Stimulated activated CD8-positive, alpha-beta memory T cell treated with anti-CD3 and anti-CD28 coated beads, Interleukin-15, amount 100 ng/mL, for 48 hours (primary cell): Measurements from ENCODE around the gene GTSF1L.
A peak's percentile ranks its signal among the peaks of the same experiment; 100 is the strongest.
"Not testable (repeated sequence)": the region's sequence is repeated elsewhere in the genome, so short reads cannot be mapped to it uniquely, and the experiment has no call there.

Source experiments
- DNase-seq, 2 donors: peaks; one replicate each; pipeline ENCODE4 v3.0.0-alpha.2; 2020; ENCODE audit warnings: low read depth in 2 of 2

GTSF1L gene

DNA sequence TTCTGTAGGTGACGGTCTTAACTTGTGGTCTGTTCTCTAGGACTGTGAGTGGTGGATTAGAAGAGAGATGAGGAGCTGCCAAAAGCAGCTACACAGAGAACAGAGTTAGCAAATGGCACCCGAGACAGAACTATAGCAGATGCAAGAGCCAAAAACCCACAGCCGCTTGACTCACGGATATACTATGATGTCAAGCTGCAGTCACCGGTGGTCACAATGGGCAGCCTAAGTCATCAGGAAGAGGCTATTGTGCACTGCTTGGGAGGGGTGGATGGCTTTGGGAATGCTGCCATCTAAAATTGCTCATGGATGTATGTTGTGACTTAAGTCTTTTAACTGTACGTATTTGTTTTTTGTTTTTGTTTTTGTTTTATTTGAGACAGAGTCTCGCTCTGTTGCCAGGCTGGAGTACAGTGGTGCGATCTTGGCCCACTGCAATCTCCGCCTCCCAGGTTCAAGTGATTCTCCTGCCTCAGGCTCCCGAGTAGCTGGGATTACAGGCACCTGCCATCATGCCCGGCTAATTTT, at the start of gene GTSF1L:
GTSF1L (minus strand) TSS at position 192 of the 528 bp plus-strand sequence. CDS start 308 bp downstream, outside the sequence.
- no peak for DNase-seq

DNA sequence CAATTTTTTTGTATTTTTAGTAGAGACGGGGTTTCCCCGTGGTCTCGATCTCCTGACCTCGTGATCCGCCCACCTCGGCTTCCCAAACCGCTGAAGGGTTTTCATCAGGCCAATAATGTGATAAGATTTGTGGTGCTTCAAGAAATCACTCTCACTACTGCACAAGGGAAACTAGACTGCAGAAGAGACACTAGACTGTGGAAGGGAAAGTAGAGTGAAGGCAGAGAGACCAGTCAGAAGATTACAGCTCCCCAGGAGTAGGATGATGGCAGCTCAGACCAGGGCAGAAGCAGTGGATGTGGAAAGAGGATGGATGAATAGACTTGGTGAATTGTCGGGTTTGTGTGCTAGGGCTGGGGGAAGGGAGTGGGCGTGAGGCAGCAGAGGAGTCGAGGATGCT, 48.0 kb upstream of the GTSF1L start:
- DNase-seq: no peak

DNA sequence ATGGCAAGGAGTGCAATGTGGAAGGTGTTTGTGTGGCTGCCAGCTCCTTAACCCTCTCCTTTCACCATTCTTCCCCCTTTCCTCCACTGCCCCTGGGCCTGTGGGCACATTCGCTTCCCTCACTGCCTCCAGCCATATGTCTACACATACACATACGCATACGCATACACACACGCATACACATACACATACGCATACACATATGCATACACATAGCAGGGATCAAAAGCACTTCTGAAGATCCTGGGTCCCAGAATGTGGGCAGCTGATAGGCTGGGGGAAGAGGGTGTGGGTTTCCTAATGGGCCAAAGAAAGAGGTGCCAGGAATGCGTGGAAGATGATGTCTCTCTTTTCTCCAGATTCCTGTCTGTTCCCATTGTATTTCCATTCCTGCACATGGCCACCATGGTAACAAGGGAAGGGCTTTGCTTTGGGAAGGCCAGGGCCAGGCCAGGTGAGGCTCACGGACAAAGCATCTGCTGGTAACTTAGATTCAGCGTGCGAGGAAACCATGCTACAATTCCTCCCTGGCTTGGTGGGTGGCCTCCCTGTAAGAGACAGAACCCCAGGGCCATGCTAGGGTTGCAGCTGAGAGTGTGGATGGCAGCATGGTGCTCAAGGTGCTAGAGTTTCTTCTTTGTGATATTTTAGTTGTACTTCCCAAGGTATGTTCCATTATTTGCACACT, 44.8 kb upstream of the GTSF1L start:
- no peak for DNase-seq

DNA sequence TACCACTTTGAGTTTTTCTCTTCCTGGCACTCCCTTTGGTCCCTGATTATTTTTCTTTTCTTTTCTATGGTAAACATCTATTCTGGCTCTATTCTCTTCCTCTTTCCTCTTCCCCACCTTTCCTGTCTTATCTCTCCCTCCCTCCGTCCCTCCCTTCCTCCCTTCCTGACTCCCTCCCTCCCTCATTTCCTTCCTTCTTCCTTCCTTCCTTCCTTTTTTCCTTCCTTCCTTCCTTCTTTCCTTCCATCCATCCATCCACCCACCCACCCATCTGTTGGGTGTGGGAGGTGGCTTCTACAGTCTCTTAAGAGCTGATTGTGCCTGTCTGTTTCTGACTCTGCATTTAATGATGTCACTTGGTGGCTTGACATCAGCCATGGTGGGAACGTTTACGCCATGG, 43.5 kb upstream of the GTSF1L start:
- no peak for DNase-seq

DNA sequence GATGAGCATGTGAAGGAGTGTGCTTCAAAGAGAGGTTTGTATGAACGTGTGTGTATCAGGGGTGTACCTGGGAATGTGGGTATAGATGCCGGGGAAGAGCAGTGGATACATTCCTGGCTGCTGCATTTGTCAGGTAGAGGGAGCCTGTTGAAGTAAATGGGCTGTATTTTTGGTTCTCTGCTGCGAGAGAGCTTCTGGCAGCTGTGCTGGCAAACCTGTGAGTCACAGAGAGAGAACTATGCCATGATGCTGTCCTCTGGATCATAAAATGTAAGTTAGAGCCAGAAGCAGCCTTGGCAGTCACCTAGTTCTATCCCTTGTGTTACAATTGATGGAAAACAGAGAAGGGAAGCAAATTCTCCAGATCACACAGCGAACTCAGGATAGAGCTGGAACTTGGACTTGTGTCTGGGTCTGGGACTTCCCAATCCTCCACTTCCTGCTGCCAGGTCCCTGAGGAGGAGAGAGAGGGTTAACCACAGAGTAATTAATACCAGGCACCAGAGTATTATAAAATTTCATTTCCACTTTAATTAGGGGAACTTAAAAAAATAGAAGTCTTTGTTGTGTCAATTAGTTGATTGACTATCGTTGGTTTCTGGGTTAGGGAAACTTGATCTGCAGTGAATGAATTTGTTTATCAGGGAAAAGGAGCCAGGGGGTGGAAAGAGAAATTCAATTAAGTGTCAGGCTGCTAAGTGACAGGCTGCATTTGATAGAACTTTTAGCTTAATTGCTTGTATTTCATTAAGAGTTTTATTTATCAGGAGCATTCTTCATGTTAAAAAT, 41.1 kb upstream of the GTSF1L start:
- DNase-seq: no peak

DNA sequence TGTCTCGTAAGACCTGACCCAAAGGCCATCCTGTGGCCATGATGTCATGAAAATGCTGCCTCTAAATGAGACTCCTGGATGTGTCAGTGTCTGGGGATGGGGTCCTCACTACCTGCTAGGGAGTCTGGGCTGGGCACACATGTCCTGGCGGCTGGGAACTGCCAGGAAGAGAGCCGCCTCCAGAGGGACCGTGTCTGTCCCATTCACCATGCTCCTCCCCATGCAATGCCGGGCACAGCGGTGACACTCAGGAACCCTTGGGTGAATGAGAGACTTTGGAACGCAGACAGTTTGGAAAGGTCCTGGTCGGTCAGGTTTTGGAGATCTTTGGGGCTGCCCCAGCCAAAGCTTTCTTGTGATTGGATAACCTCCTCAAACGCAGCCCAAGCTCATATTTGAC, 40.1 kb upstream of the GTSF1L start:
- DNase-seq: no peak

DNA sequence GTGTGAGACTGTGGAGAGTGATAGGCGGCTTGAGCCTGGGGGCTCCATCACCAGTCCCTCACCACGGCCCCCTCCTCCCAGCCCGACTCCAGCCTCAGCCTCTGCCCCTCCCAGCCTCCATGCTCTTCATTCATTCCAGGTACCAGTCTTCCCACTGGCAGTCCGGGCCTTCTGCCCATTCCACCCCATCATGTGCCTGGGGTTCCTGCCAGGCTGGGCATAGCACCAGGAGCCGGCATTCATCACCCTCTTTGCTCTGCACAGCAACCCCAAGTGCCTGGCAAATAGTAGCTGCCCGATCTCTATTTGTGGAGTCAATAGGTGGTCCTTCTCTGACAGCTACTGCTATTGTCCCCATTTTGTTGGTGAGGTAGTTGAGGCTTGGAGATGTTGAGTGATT, 39.6 kb upstream of the GTSF1L start:
- DNase-seq: no peak

DNA sequence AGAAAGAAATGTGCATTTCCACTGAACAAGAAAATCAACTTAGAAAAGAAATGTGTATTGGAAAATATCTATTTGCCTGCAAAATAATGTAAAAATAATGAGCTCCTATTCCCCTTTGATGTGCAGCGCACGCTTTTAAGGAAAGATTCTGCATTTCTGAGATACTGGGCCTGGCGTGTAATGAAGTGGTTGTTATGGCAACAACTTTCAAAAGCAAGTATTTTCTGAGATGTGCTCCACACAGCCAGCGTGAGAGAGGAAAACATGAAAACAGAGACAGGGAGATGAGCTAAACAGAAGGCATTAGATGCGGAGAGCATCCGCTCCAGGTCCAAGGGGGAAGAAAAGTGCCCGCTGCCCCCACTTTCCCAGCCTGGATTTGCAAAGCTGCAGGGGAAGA, 39.1 kb upstream of the GTSF1L start:
- DNase-seq: no peak

DNA sequence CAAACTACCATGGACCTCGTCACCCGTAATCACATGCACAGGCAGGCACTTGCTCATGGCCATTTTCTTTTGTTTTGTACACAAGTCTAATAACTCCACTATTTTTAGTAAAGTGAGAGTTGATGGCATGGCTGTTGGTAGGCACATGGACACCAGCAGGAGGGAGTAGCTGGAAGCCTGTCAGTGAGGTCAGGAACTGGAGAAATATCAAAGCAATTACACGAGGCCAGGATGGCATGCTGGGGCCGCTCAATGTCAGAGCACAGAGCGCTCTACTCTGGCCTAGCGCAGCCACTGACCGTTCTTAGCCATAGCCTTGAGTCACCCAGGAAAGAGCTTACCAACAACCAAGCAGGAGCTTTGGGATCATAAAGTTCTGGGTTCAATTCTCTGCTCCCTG, 36.1 kb upstream of the GTSF1L start:
- no peak for DNase-seq

DNA sequence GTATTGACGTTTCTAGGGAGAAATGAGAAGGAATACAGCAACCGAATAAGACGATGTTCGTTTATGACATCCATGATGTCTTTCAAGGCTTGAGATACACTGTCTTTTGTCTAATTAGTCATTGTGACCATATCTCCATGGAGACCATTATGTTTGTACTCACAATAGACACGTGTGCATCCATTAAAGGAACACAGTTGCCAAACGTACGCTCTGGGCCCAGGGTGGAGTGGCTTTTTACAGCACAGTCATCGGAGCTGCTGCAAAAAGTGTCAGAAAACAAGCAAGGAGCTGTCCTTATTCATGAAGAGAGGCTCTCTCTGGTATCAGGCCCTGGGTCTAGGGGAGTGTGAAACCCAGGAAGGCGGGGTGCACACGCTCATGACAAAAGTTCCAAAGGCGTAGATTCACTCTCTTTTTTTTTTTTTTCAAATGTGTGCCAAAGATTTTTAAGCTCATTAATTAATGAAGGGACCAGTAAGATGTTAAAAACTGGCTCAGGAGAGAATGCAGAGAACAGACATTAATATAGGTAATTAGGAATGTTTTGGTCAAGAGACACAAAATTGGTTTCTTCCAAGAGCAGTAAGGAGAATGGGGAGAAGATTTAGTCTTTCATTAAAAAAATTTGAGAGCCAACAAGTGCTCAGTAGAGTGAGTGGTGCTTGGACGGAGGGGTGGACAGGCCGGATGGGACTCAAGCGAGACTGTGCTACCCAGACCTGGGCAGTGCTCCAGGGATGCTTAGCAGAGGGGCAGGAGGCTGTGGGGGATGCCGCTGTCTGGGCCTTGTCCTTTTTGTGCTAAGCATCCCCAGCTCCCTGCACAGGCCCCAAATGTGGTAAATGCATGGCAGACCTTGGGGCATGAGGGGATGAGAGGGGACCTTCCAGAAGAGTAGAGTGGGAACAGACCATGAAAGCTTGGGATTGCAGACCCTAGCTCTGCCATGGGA, 34.9 kb upstream of the GTSF1L start:
- no peak for DNase-seq

DNA sequence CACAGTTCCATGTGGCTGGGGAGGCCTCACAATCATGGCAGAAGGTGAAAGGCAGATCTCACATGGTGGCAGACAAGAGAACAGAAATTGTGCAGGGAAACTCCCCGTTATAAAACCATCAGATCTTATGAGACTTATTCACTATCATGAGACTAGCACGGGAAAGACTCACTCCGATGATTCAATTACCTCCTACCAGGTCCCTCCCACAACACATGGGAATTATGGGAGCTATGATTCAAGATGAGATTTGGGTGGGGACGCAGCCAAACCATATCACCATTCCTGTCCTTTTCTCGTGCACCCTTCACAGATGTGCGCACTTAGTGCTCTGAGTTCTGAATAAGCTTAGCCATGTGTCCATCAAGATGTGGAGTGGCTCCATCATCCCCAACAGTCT, 31.1 kb upstream of the GTSF1L start:
- DNase-seq: not testable (repeated sequence)

DNA sequence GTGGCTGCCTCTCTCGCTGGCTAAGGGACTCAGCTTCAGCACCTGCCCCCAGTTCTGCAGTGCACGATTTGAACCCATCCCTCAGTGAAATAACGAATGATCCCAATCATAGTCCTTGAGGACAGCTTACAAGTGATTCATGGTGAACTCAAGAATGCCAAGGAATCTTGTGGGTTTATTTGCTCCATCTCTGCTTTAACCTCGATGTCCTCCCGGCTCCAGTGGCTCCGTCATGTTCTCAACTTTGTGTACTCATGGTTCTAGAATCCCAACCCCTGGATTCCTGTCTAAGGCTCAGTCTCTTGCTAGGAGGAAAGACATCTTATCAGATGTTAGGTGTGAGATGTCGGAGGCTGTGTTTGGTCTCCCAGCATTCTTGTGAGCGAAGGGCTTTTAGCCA, 29.0 kb upstream of the GTSF1L start:
- no peak for DNase-seq

DNA sequence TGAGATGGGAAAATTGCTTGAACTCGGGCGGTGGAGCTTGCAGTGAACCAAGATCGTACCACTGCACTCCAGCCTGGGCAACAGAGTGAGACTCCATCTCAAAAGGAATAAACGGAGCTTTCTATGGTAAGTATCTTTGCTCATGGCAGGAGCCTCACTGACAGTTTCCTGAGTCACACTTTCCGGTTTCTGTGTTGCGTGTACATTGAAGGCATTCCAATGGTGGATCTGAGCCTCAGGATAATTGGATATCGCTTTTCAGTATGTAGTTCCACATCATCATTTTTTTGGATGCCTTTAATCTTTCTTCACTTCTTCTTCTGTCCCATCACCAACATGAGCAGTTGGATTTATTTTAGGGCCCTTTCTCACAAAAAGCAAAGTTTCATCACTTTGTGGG, 28.6 kb upstream of the GTSF1L start:
- no peak for DNase-seq

DNA sequence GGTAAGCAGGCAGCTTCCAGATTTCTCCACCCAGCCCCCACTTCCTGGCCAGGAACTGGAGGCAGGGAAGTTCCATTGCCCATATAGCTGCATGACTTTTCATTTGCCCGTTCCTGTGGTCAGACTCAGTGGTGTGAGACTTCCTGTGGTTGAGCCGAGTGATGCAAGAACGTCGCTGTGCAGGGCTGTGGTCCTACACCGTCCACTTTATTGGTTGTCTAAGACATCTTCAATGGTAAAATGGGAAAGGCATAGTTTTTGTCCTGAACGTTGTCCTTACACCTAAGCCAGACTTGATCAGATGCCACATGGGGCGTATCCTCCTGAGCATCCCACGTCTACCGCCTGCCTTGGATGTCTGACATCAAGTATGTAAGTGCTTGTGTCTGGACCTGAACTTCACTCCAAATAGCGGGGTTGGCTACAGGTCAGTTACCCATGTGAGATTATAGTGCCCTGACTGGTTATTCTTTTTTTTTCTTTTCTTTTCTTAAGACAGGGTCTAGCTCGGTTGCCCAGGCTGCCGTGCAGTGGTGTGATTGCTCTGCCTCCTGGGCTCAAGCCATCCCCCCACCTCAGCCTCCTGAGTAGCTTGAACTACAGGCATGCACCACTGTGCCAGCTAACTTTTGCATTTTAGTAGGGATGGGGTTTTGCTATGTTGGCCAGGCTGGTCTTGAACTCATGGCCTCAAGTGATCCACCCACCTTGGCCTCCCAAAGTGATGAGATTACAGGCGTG, 25.9 kb upstream of the GTSF1L start:
- DNase-seq: peak; percentile 46 to 56

DNA sequence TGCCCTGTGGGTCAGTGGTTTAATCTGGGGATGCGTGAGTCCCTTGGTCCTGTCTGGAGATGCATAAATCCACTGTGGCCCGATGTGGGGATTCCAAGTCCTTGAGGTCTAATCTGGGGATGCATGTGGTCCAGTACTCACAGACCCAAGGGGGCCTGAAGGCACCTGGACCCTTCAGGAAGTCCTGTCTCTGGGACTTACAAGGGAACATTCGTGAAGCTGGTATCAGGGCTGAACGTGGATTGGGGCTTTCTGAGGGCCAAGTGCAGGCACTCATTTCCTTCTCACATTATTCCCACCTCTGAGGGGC, 25.2 kb upstream of the GTSF1L start:
- DNase-seq: no peak

DNA sequence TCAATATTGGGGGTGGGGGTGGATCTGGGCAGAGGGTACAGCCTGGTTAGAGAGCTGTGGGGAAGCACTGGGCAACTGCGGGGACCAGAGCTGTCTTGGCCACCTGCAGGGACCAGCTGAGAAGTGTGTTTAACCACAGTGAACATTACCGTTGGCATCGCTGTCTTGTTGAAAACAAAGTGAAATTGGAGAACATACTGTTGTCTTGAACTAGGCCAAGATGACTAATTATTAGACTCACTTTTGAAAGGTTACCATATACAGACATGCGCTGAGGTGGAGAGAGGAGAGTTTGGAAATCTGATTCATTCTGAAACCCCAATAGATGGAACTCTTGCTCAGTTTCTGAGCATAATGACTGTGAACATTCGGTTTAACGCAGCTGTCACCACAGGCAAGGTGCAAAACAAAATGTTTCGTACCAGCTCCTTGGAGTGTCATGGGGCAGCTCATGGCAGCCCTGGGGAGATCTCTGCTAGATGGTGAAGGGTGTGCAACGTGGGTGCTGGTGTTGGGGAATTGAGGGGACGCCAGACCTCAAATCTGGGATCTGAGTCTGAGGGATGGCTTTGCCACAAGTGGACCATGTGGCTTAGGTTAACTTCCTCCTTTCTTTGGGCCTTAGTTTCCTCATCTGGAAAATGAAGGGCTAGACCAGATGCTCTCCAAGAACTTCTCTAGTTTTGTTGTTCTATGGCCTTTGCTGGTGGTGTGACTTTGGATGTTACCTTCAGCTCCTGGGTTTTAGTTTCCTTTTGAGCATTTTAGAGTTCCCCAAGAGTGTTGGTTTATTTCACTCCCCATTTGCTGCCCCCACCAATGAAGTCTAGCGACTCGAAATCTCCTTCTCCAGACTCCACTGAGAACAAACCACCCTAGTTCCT, 24.6 kb upstream of the GTSF1L start:
- peak; percentile 43 to 57 for DNase-seq

DNA sequence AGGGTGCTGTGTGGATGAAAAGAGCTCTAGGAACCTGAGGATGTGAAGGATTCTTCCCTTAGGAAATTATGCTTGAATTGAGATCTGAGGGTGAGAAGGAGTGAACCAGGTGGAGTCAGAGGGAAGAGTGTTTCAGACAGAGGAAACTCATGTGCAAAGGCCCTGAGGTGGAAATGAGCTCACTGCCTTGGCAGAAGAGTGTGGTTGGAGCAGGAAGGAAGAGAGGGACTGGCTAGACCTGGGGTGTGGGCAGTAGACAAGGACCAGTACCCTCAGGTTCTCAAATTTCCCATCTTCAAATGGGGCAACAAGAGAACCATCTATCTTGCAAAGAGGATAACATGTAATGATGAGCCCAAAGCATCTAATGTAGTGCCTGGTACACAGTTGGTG, 24.0 kb upstream of the GTSF1L start:
- DNase-seq: no peak

DNA sequence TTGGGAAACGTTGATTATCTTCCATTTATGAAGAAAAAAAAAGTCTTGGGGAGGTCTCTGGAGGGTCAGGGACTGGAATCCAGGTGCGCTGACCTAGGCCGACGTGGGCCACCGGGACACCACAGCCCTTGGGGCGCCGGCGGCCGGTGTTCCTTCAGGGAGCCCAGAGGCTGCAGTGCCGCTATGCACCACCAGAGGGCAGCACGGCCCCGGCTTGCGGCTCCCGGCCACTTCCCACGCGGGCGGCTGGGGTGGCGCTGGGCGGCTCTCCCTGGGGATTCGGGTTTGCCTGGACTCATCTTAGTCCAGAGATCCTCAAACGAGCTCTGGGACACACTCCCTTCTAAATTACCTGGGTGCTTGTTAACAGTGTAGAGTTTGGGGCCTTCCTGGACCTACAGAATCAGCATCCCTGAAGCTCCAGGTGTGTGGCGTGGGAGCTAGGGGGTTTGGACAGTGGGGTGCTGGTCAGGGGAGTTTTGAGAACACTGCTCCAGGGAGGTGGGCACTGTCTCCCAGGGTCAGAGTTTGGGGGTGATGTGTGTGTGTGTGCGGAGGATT, 23.0 kb upstream of the GTSF1L start:
- DNase-seq: peak; percentile 70 to 72

DNA sequence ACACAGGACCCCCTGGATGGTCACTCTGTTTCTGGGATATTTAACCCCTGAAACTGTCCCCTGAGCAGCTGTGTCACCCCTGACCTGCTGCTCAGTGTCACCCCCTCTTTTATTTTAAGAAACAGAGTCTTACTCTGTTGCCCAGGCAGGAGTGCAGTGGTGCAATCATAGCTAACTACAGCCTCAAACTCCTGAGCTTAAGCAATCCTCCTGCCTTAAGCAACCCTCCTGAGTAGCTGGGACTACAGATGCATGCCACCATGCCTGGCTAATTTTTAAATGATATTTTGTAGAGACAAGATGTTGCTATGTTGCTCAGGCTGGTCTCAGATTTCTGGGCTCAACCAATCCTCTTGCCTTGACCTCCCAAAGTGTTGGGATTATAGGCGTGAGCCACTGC, 21.5 kb upstream of the GTSF1L start:
- DNase-seq: no peak
